ENCODE data around the gene ANKRD49. TPM values are rescaled to one million over a fixed set of nuclear protein-coding genes. Genes with fewer than 3 reads are reported as not detected.
A peak's percentile ranks its signal among the peaks of the same experiment; 100 is the strongest.
"Not testable (repeated sequence)": the region's sequence is repeated elsewhere in the genome, so short reads cannot be mapped to it uniquely, and the experiment has no call there.

The ANKRD49 gene
- total RNA-seq, 1 donor from 2014 or later, result 6.0 TPM

- intact Hi-C loops (cut with micrococcal nuclease), result loop anchor here (5.0 kb wide), 1 partner anchor 604 kb away; no protein-coding TSS in a partner anchor
- no peak for DNase-seq
- no peak for ATAC-seq
These were observed 7.7 kb downstream of the ANKRD49 start for GRCh38 chr11:94501522-94501921.

- intact Hi-C loops (cut with micrococcal nuclease), result loop anchor here (5.0 kb wide), 1 partner anchor 607 kb away; no protein-coding TSS in a partner anchor
- ATAC-seq (no peak), DNase-seq (no peak)
These were observed 11.0 kb downstream of the ANKRD49 start for GRCh38 chr11:94504689-94505293.

DNA sequence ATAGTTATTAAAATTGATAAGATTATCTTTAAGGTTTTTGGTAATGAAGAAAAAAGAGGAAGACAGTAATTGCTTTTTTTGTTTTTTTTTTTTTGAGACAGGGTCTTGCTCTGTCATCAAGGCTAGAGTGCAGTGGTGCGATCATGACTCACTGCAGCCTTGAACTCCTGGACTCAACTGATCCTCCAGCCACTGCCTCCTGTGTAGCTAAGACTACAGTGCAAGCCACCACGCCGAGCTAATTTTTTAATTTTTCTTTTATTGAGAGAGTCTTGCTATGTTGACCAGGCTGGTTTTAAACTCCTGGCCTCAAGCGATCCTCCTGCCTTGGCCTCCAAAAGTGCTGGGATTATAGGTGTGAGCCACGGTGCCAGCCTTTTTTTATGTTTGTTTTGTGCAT is 12.7 kb downstream of the ANKRD49 start:
- DNase-seq; intact Hi-C loops (cut with micrococcal nuclease); ATAC-seq: not testable (repeated sequence)

- ATAC-seq, result no peak
- no peak for DNase-seq
- intact Hi-C loops (cut with micrococcal nuclease), result no loop called here
These were observed 13.7 kb downstream of the ANKRD49 start for GRCh38 chr11:94507485-94507884.

DNA sequence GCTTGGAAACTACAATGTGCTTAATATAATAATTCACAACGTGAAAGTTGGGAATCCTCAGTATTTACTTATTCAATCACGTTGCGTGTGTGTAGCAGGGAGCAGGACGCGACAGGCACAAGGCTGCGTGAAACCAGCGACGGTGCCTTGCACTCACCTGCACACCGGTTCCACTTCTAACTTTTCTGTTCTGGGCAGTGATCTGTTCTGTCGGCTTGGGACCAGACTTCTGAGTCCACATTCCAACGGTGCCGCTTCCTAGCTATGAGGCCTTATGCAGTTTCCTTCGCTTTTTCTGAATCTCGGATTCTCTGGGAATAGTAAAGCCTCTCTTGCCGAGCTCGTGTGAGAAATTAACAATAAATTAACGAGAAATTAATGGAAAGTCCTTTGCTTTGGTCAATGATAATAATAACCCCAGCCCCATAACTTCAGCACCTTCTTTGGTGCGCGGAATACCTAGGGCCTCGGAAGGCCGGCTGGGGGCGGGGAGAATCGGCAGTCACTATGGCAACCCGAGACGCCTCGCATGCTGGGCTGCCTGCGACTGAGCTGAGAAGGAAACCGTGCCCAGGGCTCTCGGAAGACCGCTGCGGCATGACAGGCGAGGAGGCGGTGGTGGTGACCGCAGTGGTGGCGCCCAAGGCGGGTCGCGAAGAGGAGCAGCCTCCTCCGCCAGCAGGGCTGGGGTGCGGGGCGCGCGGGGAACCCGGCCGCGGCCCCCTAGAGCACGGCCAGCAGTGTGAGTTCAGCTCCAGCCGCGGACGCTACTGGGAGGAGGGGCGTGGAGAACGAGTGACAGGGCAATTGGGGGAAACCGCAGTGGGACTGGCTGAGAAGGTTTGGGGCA is 18.4 kb downstream of the ANKRD49 start, which contains the start of gene C11orf97:
Gene C11orf97 (plus strand): TSS at position 530 of the 850 bp plus-strand sequence. CDS start 68 bp downstream, at position 598.
- peak; percentile 83 for ATAC-seq
- intact Hi-C loops (cut with micrococcal nuclease), result loop anchor here (10.0 kb wide), 1 partner anchor 53 kb away; the partner anchor contains the start of gene PIWIL4
- peak; percentile 76 for DNase-seq

DNA sequence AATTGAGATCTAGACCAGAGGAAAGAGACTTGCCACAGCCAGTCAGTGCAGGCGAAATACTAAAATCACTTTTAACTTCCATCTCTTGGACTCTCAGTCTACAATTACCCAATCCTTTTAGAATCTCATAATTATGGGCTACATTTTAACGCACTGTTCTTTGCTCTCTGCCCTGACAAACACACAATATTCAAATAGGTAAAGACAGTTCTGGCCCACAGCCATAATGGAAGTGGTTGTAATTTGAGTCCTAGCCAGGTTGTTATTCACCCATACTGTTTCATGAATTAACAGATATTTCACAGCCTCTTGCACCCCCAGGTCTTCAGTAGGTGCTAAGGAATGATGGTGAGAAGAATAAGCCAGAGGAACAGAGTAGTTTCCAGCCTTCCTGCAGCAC is 19.3 kb downstream of the ANKRD49 start:
- DNase-seq (no peak), ATAC-seq (no peak)
- intact Hi-C loops (cut with micrococcal nuclease), result loop anchor here (10.0 kb wide), 1 partner anchor 52 kb away; the partner anchor contains the start of gene PIWIL4

DNA sequence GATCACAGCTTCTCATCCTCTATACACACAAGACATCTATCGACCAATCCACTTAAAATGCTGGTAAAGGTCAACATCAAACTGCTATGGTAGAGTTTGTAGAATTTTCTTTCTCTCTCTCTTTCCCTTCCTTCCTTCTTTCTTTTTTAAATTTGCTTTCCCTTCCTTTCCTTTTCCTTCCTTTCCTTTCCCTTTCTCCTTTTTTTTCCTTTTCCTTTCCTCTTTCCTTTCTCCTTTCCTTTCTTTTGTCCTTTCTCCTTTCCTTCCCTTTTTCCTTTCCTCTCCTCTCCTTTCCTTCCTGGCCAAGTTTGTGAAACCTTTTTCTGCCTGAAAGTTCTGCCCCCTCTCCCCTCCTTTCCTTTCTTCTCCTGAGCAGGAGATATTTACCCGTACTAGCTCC is 21.6 kb downstream of the ANKRD49 start:
- intact Hi-C loops (cut with micrococcal nuclease), result loop anchor here (10.0 kb wide), 1 partner anchor 49 kb away; the partner anchor contains the start of gene PIWIL4
- ATAC-seq (no peak), DNase-seq (no peak)

DNA sequence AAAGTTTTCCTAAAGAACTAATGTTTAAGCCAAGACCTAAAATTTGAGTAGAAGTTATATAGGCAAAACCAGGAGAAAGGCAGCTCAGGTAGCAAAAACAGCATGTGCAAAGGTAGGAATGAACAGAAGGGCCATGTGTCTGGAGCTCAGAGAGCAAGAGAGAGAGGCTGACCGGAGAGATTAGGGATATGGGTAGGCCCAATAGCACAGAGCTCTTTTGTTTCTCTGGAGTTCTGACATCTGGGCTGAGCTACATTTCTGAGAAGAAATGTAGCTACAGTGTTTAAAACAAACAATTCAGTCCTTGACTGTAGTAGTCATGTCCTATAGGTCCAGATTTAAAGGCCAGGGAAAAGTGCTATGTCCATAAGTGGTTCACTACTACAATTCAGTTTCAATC is 22.9 kb downstream of the ANKRD49 start:
- no peak for DNase-seq
- no peak for ATAC-seq
- intact Hi-C loops (cut with micrococcal nuclease), result loop anchor here (10.0 kb wide), 1 partner anchor 48 kb away; the partner anchor contains the start of gene PIWIL4

GRCh38 chr11:94518300-94518699 is 24.5 kb downstream of the ANKRD49 start:
- DNase-seq (no peak), ATAC-seq (no peak)
- intact Hi-C loops (cut with micrococcal nuclease), result loop anchor here (10.0 kb wide), 1 partner anchor 47 kb away; the partner anchor contains the start of gene PIWIL4

- ATAC-seq, result no peak
- no peak for DNase-seq
- intact Hi-C loops (cut with micrococcal nuclease), result loop anchor here (10.0 kb wide), 1 partner anchor 45 kb away; the partner anchor contains the start of gene PIWIL4
These were observed 25.8 kb downstream of the ANKRD49 start for GRCh38 chr11:94519478-94520084.

GRCh38 chr11:94521684-94522083 is 27.9 kb downstream of the ANKRD49 start:
- ATAC-seq (no peak), DNase-seq (no peak)
- intact Hi-C loops (cut with micrococcal nuclease), result no loop called here

GRCh38 chr11:94524341-94524740 is 30.6 kb downstream of the ANKRD49 start:
- ATAC-seq (no peak), DNase-seq (no peak)
- intact Hi-C loops (cut with micrococcal nuclease), result no loop called here

DNA sequence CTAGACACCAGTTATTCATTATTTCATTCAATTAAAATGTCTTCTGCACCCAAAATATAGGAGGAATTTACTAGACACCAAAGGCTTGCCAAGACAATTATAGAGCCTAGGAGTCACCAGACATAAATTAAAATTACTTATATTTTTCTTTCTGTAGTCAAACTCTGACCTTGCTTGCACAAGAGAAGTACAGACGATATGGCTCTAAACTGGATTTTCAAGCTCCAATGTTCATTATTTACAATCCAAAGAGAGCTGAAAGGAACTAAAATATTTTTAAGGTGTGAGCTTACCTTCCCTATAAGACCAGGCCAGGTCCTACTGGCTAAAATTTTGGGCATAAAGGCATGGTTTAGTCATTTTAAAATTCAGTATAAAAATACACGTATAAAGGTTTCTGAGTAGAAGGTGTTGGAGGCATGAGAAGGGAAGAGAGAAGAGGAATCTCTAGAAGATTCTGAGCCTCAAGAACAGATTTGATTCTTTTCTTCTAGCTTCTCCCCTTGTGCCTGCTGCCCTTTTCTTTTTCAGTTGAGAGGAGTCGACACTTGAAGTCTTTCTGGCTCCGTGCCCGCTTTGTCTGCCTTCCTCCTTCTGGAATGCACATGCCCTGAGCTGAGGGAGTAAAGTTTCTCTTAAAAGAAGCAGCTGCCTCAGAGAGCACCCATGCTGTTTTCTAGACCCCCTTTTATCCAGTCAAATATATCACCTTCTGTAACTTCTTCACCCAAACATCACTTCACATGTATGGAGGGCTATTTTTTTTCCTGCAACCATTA is 32.0 kb downstream of the ANKRD49 start:
- intact Hi-C loops (cut with micrococcal nuclease), result no loop called here

GRCh38 chr11:94526645-94527438 is 33.1 kb downstream of the ANKRD49 start:
- no peak for DNase-seq
- intact Hi-C loops (cut with micrococcal nuclease), result no loop called here
- ATAC-seq, result no peak

More for the DNA sequence above, 32.0 kb downstream of the ANKRD49 start:
- DNase-seq (peak; percentile 79), ATAC-seq (no peak)

DNA sequence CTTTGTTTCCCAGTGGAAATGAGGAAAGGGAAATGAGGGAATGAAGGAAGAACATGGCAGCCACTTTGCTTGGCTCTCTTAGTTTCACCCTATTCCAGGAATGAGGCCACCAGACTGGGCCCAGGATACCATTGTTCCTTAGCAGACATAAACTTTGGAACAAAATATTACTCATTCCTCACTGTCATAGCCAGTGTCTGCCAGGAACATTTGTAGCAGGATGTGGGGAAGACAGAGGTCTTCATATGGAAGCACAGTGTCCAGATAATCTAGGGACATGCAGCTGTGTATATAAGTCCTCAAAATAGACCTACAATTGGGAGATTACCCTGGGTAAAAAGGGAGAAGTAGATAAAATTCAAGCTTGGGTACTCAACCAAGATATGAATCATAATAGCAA is 34.8 kb downstream of the ANKRD49 start:
- ATAC-seq (no peak), DNase-seq (no peak)
- intact Hi-C loops (cut with micrococcal nuclease), result no loop called here

GRCh38 chr11:94532211-94532610 is 38.4 kb downstream of the ANKRD49 start:
- no peak for ATAC-seq
- intact Hi-C loops (cut with micrococcal nuclease), result no loop called here
- no peak for DNase-seq

GRCh38 chr11:94533206-94533605 is 39.4 kb downstream of the ANKRD49 start:
- no peak for DNase-seq
- intact Hi-C loops (cut with micrococcal nuclease), result no loop called here
- ATAC-seq, result no peak

Measured in left ventricle myocardium superior (tissue), 1 donor.